Stomach (tissue), 9 donors: ENCODE results near the gene SLU7. TPM values are rescaled to one million over a fixed set of nuclear protein-coding genes. Genes with fewer than 3 reads are reported as not detected.

Experiments used
- DNase-seq, 2 donors: peaks; one replicate each; pipeline versions ENCODE4 v3.0.0 to v3.0.0-alpha.2; 2013 to 2019
- H3K27ac ChIP-seq, 5 donors: fragments of 200-600 bp in 4 of 5; sonication (generic) in 4 of 5; one replicate each; pipeline ENCODE4 v1.5.1; 2013 to 2019; ENCODE audit warnings: mild to moderate bottlenecking in 1 of 5, moderate library complexity in 1 of 5
- H3K27me3 ChIP-seq, 3 donors: fragments of 200-600 bp; sonication (generic); one replicate each; pipeline ENCODE4 v1.5.1; 2017 to 2019; ENCODE audit warnings: mixed run types in 1 of 3
- H3K36me3 ChIP-seq, 4 donors: fragments of 200-600 bp; sonication (generic); 1 replicate in 3 of 4; 2 replicates in 1 of 4; pipeline ENCODE4 v1.5.1; 2016 to 2019
- H3K4me1 ChIP-seq, 4 donors: fragments of 200-600 bp; sonication (generic); one replicate each; pipeline ENCODE4 v1.5.1; 2016 to 2019
- H3K4me3 ChIP-seq, 4 donors: fragments of 200-600 bp; sonication (generic) in 3 of 4; one replicate each; pipeline ENCODE4 v1.5.1; 2016 to 2019; ENCODE audit warnings: mild to moderate bottlenecking in 1 of 4
- H3K9me3 ChIP-seq, 4 donors: fragments of 200-600 bp; sonication (generic); one replicate each; pipeline ENCODE4 v1.5.1; 2016 to 2019
- EP300 ChIP-seq: sonication (generic); formaldehyde crosslinking; IDR thresholded peaks from one replicate; pipeline ENCODE4 v1.6.1; 2017; ENCODE audit warnings: antibody characterized with exemption
- POLR2A ChIP-seq, 4 donors: fragments of 450-650 bp; IDR thresholded peaks; one replicate each; pipeline ENCODE4 v1.6.1; 2016; ENCODE audit warnings: antibody characterized with exemption in 4 of 4, control low read depth in 2 of 4, mild to moderate bottlenecking in 1 of 4, moderate library complexity in 1 of 4
- POLR2AphosphoS5 ChIP-seq, 3 donors: sonication (generic); formaldehyde crosslinking; IDR thresholded peaks; one replicate each; pipeline ENCODE4 v1.6.1; 2016; ENCODE audit warnings: antibody characterized with exemption in 3 of 3
- WGBS, 5 donors: extraction: QIAGEN DNeasy Blood & Tissue Kit in 3 of 5; methylation state at CpG; one replicate each; pipeline versions ENCODE4 v1.1.5 to v1.1.7; 2013 to 2018; 5-methylcytosine and 5-hydroxymethylcytosine counted together
- intact Hi-C: fragments of 100-400 bp; cut with DNase I; formaldehyde crosslinking; loops from one replicate; pipeline ENCODE4 v1.15.1; 2023; ENCODE audit warnings: low total_unique reads
- polyA plus RNA-seq, 3 donors: library from polyadenylated mRNA; stranded (reverse); fragments of 200-250 nt; gene quantifications; one replicate each; pipeline ENCODE4 v1.2.3, GENCODE V29; 2013
- total RNA-seq, 5 donors: library from RNA; depleted of rRNA; stranded (reverse); fragments of >200 nt; gene quantifications; one replicate each; pipeline versions ENCODE4 v1.1.0 to v1.2.3, GENCODE V29; 2014 to 2016
- TF ChIP-seq, protein P1 (sequence below), 7 experiments: fragments of 450-650 bp in 4 of 7; fragments of 200-600 bp in 3 of 7; sonication (generic) in 3 of 7; IDR thresholded peaks; one replicate each; pipeline ENCODE4 v1.5.1; 2016 to 2019; ENCODE audit warnings: antibody characterized with exemption in 7 of 7, control low read depth in 2 of 7, mild to moderate bottlenecking in 1 of 7
- donor health status: healthy with polysubstance abuse.
- donor health status: Bipolar disorder and iron deficiency.
- donor health status: healthy.

The SLU7 gene
- total and polyA plus RNA-seq, 8 donors = 26.3 to 66.8 (median 31.3) TPM

DNA sequence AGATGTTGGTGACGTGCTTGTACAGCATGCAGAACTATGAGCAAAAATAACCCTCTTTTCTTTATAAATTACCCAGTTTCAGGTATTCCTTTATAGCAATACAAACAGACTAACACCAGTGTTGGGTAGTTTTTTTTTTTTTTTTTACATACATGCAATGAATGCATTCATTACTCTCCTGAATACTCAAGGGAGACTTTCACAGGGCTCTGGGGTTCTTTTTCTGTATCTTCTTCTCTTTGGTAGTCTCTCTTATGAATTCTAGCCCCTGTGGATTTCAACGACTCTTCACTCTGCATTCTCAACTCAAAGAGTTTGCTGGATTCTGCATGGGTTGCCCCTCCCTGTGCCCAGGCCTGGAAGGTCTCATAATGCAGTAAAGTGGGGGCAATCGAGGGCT, 30.6 kb upstream of the SLU7 start:
- intact Hi-C loops = no loop called here

DNA sequence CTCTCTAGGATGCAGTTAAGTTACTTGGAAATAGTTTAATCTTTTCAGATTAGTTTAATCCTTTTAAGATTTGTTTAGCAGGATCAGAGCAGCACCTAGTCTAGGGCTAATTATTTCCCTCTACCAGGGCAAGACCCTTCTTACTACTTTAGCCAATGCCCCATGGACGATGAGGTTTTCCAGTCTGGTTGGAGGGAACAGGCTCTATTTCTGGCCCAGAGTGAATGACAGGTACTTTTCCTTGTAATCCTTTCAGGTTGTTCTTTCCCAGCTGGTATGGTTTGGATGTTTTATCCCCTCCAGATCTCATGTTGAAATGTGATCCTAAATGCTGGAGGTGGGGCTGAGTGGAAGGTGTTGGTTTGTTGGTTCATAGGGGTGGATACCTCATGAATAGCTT, 30.0 kb upstream of the SLU7 start:
- TF ChIP-seq, protein P1, sequence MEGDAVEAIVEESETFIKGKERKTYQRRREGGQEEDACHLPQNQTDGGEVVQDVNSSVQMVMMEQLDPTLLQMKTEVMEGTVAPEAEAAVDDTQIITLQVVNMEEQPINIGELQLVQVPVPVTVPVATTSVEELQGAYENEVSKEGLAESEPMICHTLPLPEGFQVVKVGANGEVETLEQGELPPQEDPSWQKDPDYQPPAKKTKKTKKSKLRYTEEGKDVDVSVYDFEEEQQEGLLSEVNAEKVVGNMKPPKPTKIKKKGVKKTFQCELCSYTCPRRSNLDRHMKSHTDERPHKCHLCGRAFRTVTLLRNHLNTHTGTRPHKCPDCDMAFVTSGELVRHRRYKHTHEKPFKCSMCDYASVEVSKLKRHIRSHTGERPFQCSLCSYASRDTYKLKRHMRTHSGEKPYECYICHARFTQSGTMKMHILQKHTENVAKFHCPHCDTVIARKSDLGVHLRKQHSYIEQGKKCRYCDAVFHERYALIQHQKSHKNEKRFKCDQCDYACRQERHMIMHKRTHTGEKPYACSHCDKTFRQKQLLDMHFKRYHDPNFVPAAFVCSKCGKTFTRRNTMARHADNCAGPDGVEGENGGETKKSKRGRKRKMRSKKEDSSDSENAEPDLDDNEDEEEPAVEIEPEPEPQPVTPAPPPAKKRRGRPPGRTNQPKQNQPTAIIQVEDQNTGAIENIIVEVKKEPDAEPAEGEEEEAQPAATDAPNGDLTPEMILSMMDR (IDR thresholded peaks at IDR 0.05) = no peak
- no peak for TF ChIP-seq EP300
- TF ChIP-seq POLR2A (IDR thresholded peaks at IDR 0.05) = no peak
- TF ChIP-seq POLR2AphosphoS5 (IDR thresholded peaks at IDR 0.05) = no peak
- intact Hi-C loops = no loop called here
- WGBS, 5 donors = 47 to 100% (median 89%) methylated on average over 1 of the region's 1 CpG
- DNase-seq = no peak
- Histone ChIP-seq H3K9me3 (no peaks in the 10 kb centered on the region), H3K27me3 (no peaks in the 10 kb centered on the region), H3K4me1 (peaks cover 0 to 11% (median 0%) of the 10 kb centered on the region in 4 donors), H3K27ac (no peak overlapping the region), H3K4me3 (no peak overlapping the region), H3K36me3 (no peaks in the 10 kb centered on the region)

More for the DNA sequence above, 30.6 kb upstream of the SLU7 start:
- no peaks in the 10 kb centered on the region for H3K27me3 ChIP-seq
- no peak for DNase-seq
- no peaks in the 10 kb centered on the region for H3K9me3 ChIP-seq
- peaks cover 0 to 11% (median 0%) of the 10 kb centered on the region in 4 donors for H3K4me1 ChIP-seq
- no peak for TF ChIP-seq EP300
- TF ChIP-seq POLR2AphosphoS5 (IDR thresholded peaks at IDR 0.05) = no peak
- TF ChIP-seq, protein P1 (IDR thresholded peaks at IDR 0.05) = no peak
- no peak for TF ChIP-seq POLR2A (IDR thresholded peaks at IDR 0.05)
- H3K36me3 ChIP-seq = no peaks in the 10 kb centered on the region
- no peak overlapping the region for H3K27ac ChIP-seq
- 92 to 96% (median 93%) methylated on average over 3 of the region's 3 CpGs for WGBS, 5 donors
- no peak overlapping the region for H3K4me3 ChIP-seq

DNA sequence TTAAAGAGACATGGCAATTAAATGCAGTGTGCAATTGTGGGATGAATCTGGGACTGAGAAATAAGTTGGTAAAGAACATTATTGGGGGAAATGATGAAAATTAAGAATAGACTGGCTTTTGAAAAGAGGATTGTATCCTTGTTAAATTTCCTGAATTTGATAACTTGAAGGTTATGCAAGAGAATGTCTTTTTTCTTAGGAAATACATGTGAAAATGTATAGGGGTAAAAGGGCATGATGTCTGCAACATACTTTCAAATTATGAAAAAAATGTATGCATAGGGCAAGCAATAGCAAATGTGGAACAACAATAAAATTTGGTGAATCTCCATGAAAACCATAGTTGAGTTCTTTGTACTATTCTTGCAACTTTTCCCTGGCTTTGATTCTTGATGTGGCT, 26.9 kb upstream of the SLU7 start:
- Histone ChIP-seq H3K27me3 (no peaks in the 10 kb centered on the region), H3K9me3 (no peaks in the 10 kb centered on the region), H3K27ac (no peak overlapping the region), H3K36me3 (no peaks in the 10 kb centered on the region), H3K4me3 (no peak overlapping the region), H3K4me1 (no peaks in the 10 kb centered on the region)
- DNase-seq = no peak
- TF ChIP-seq EP300 (no peak), POLR2AphosphoS5 (IDR thresholded peaks at IDR 0.05) (no peak), POLR2A (IDR thresholded peaks at IDR 0.05) (no peak)
- TF ChIP-seq, protein P1 (IDR thresholded peaks at IDR 0.05) = no peak
- intact Hi-C loops = no loop called here

DNA sequence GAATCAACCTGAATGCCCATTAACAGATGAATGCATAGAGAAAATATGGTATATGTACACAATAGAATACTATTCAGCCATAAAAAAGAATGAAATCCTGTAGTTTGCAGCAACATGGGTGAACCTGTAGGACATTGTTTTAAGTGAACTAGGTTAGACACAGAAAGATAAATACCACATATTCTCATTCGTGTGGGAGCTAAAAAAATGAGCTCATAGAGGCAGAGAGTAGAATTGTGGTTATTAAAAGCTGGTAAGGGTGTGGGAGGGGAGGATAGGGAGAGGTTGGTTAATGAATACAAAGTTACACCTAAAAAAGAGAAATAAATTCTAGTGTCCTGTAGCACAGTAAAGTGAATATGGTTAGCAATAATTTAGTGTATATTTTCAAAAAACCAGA, 26.3 kb upstream of the SLU7 start:
- H3K9me3 ChIP-seq = no peaks in the 10 kb centered on the region
- no peaks in the 10 kb centered on the region for H3K27me3 ChIP-seq
- intact Hi-C loops = no loop called here
- DNase-seq = no peak
- no peaks in the 10 kb centered on the region for H3K4me1 ChIP-seq
- H3K27ac ChIP-seq = no peak overlapping the region
- 63 to 83% (median 74%) methylated on average over 1 of the region's 1 CpG for WGBS, 5 donors
- TF ChIP-seq POLR2AphosphoS5 (IDR thresholded peaks at IDR 0.05) (no peak), EP300 (no peak), POLR2A (IDR thresholded peaks at IDR 0.05) (no peak)
- TF ChIP-seq, protein P1 (IDR thresholded peaks at IDR 0.05) = no peak
- no peak overlapping the region for H3K4me3 ChIP-seq
- H3K36me3 ChIP-seq = no peaks in the 10 kb centered on the region
